Measurements from ENCODE around the gene PRPSAP2.
"Not testable (repeated sequence)": the region's sequence is repeated elsewhere in the genome, so short reads cannot be mapped to it uniquely, and the experiment has no call there.

The PRPSAP2 gene, protein sequence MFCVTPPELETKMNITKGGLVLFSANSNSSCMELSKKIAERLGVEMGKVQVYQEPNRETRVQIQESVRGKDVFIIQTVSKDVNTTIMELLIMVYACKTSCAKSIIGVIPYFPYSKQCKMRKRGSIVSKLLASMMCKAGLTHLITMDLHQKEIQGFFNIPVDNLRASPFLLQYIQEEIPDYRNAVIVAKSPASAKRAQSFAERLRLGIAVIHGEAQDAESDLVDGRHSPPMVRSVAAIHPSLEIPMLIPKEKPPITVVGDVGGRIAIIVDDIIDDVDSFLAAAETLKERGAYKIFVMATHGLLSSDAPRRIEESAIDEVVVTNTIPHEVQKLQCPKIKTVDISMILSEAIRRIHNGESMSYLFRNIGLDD

DNA sequence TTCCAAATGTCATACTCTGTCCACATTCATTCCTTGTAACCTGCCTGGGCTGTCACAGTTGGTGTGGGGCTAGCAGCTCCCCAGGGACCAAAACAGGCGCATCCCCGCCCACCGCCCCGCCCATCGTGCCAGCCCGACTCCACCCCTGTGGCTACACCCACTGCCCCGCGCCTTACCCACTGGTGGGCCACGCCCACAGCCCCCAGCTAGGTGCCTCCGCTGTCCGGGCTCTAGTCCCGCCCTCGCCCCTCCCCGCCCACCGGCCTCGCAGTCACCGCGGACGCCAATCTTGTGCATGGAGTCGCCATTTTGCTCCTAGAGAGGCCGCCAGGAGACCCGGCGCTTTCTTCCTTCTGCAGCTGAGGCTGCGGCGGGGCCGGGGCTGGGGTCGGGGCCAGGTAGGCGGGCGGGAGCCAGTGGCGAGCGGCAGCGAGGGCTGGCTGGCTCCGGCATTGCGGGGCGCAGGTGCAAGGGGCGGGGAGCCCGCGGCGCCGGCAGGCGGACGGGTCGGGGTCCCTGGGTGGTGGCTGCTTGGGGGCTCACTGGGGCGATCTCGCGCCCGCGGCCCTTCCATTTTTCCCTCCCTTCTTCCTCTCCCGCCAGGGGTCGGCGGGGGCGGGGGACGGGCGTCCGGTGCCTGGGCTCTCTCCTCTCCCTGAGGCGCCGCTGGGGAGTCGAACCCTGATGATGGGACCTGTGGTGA lies at the start of gene PRPSAP2:
Gene PRPSAP2 (plus strand): TSS at position 268 of the 703 bp plus-strand sequence. CDS start 7,703 bp downstream, outside the sequence.
- DNase-seq = peak; percentile 93

DNA sequence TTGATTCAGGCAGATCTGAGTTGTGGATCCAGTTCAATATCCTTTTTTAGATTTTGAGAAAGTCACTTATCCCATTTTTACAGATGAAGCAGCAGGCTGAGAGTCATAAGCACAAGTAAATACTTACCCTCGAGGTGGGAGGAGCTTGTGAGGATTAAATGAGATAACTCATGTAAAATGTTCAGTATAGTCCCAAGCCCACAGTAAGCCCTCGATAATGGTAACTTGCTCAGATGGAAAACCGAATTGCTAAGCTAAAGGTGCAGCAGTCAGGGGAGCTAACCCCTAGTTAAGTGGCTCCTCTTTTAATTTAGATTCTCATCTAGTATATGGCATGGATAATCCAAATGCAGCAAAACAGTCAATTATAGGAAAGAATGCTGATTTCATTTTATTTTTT lies 42.0 kb upstream of the PRPSAP2 start:
- DNase-seq = not testable (repeated sequence)

DNA sequence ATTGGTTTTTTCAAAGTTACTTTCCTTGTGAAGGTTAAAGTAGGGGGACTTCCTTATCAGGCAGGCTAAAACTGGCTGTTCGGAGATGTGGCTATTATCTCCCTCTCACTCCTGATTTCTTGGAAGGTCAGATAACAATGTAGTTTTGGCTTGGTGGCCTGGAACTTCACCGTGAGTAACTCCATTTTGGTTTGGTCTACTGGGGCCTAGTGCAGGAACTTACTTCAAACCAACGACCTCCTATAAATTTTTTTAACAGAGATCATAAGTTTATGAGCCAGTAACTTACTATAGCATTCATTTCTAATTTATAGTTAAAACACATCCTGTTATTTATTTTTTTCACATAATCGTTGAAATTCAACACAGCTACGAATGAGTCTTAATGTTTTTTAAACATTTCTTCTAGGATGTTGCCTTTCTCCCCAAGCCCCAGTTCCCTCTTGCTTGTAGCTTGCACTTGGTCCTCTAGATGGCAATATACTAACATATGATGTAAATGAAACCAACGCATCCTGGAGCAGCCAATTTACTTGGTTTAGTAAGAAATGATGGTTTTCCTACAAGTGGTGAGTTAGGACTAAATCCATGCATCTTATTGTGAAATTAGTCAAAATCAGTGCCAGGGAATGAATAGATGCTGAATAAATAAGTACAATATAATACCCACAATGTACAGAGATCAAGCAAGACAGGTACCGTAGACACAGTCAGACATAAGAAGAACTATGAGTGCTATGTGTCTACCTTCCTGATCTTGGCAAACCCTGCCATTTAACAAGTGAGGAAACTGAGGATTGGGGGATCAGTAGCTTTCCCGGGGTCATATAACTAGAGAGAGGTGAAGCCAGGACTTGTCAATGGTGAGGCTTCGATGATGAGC lies 41.2 kb upstream of the PRPSAP2 start:
- DNase-seq = peak; percentile 18

DNA sequence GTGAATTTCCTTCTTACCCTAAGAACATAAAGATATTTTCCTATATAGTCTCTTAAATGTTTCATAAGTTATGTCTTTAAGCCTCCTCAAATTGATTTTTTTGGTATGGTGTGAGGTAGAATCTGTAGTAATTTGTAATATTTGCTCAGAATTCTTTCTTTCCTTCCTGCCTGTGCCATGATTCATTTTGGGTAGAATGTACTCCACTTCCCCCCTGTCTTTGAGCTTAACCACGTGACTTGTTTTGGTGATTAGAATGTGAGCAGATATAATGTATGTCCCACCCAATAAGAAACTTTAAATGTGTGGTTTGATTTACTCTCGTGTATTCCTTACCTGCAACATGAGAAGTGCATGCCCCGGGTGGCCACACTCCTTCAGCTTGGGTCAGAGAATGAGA lies 36.5 kb upstream of the PRPSAP2 start:
- DNase-seq = not testable (repeated sequence)

DNA sequence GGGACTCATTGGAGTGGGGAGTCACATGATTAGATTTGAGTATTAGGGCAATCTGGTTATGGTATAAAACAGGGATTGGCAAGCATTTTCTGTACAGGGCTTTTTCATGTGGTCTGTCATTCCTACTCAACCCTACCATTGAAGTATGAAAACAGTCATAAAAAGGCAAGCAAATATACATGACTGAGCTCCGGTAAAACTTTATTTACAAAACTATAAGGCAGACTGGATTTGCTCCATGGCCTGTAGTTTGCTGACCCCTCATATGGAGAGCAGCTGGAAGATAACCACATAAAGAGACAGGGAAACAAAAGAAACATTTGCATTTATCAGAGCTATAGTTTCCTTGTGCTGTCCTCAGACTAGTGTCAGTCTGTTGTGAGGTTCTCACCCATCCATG lies 30.3 kb upstream of the PRPSAP2 start:
- not testable (repeated sequence) for DNase-seq

DNA sequence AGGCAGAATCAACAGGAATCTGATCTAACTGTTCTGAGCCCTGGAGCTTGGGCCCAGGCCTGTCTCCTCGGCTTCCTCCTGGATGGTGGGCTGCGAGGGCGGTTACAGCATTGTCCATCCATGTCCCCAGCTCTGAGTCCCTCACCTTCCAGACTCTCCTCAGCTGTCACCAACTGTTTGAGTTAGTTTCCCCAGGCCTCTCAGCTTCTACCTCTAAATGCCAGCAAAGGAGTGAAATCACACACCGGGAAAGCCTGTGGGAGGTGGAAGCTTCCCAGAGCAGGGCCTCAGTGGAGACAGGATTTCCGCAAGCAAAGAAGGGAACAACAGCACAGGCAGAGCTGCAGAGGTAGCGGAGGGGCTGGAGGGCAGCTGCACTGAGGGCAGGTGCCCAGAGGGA lies 9.4 kb upstream of the PRPSAP2 start:
- no peak for DNase-seq

DNA sequence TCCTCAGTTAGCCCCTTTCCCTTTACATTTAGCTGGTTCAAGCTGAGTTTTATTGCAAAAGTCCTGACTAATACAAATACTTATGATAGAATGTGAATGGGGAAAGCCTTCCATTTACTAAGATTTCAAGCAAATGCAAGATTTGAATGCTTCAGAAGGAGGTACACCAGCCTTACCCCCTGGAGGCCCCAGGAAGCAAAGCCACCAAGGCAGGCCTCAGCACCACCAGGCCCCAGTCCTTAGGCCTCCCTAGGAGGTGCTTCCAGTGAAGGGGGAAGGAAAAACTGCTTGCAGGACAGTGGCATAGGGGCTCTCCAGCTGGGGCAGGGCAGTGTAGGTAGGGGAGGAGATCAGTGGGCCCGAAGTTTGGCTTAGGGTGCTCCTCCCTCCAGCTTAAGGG lies 7.3 kb upstream of the PRPSAP2 start:
- no peak for DNase-seq

DNA sequence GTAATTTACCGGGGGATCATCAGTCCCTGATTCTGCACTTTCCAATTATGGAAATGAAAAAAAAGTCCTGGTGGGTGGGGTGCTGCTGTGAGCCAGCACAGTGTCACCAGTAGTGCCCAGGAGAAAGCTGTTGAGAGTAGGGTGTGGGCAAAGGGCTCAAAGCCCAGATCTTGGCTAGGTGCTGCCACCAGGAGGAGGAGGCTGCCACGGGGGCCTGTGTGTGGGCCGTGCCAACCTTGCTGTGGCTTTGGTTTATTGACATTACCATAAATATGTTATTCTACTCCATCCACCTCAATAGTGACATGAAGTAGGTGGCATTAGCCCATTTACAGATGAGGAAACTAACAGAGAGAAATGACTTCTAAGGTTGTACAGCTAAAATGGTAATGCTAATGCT lies 6.7 kb upstream of the PRPSAP2 start:
- DNase-seq = no peak

DNA sequence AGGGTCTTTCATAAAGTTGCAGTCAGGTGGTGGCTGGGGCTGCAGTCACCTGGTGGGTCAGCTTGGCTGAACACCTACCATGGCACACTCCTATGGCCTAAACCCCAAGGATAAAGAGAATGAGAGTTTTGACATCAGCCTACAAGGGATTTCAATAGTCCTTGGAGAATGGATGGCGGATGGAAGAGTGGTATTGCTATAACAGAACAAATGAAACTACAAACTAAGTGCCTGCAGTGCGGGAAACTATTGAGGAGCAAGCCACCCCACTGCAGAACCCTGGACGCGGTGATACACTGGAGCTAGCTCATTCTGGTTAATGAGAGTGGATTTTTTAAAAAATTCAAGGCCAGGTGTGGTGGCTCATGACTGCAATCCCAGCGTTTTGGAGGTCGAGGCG lies 3.0 kb upstream of the PRPSAP2 start:
- no peak for DNase-seq

DNA sequence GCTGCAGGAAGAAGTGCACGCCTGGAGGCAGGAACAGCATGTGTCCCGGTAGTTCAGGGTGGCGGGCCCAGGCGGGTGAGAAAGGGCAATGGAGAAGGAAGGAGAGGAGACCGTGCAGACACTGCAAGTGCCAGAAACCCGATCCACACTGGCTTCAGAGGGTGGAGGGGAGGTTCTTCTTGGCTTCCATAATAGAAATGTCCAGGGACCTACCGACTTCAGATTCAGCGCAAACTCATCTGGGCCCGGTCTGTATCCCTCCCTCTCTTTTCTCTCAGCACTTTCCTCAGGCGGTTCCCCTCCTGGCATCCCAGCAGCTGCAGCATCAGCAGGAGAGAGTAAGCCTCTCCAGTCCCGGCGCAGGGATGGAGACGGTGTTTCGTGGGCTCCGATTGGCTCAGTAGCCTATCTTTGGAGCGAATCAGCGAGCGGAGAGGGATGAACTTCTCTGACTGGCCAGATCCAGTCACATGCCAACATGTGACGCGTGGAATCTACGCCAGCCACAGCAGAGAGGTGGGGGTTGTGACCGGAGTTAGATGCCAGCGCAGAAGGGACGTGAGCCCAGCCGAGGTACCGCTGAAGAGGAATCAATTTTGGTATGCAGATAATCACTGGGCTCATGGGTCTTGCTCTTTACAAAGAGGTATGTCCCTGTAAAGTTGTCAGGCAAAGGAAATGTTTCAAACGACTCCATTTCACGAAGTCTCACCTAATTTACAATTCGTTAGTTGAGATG lies 1.9 kb upstream of the PRPSAP2 start:
- DNase-seq = peak; percentile 85

DNA sequence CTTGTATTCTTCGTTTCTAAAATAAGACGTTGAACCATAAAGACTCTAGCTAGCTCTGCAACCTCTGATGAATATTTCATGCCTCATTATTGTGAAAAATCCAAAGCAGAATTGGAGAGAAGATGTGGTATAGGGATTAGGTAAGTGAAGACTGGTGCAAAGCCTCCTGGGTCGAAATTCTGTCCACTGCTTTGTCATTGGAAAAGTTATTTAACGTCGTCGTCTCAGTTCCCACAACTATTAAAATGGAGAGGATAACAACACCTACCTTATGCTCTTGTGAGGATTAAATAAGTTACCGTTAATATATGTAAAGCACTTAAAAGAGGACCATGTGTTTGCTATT lies 1.4 kb upstream of the PRPSAP2 start:
- no peak for DNase-seq

DNA sequence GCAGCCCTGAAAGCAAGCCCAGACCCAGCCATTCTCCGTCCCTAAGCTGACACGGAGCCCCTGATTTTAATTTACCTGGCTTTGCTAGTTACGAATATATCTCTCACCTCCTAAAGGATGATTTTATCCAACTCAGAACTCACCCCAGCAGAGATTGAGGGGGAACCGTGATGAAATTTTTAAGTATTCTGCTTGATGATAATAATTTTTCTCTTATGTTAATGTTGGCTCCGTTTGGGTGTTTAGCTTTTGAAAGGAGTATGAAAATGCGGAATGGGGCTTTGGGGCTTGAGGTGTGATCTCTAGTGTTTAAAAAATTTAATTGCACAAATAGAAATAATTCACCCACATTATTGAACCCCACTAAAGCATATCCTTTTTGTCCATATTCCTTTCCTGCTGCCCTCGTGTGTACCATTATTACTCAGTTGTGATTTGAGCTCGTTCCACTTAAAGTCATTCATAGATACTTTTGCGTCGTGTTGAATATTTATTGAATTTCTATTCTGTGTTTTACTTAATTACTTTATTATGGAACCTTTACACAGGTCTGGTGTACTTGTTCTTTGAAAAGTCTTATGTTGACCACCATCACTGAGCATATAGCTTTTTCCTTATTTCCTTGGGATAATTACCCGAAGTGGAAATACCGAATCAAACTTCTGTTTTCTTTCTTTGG lies 775 bp downstream of the PRPSAP2 start:
- DNase-seq = no peak

DNA sequence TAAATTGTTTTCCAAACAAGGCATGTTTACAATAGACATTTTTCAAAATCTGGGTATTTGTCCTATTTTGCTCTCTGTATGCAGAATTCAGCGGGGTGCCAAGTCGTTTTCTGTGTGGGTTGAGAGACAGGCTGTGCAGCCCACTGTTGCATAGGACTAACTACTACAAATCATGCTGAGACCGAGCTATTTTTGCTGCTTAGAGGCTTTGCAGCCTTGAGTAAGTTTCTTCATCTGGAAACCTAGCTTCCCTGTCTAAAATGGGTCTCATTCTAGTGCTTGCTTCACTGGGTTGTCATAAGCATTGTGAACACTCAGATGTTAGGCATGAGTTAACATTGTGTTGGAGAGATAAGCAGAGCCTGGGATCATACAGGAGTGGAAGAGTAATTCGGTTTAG lies 1.3 kb downstream of the PRPSAP2 start:
- no peak for DNase-seq

DNA sequence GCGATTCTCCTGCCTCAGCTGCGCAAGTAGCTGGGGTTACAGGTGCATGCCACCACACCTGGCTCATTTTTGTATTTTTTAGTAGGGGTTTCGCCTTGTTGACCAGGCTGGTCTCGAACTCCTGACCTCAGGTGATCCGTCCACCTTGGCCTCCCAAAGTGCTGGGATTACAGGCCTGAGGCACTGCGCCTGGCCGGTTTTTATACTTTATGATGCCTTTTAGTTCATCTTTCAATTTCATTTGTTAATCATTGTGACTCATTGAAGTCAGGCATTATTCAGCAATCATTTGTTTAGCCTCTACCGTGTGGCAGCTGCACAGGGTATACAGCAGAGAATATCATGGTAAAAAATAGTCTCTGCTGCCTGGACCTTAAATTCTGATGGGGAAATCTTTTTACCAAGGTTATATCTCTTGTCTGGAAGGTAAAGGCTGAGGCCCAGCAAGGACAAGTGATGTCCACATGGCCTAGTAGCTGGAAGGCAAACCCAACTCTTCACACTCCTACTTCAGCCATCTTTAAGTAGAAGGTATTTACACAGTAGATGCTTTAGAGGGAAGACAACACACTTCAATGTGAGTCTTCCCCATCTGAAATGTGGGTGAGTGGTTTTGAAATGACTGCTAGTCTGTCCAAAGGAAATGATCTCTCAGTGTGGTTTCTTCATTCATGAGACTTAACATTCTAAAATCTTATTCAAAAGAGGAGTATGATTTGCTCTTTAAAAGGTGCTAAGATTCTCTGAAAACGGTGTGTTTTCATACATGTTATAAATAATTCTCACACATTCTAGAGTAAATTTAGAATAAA lies 2.4 kb downstream of the PRPSAP2 start:
- no peak for DNase-seq

DNA sequence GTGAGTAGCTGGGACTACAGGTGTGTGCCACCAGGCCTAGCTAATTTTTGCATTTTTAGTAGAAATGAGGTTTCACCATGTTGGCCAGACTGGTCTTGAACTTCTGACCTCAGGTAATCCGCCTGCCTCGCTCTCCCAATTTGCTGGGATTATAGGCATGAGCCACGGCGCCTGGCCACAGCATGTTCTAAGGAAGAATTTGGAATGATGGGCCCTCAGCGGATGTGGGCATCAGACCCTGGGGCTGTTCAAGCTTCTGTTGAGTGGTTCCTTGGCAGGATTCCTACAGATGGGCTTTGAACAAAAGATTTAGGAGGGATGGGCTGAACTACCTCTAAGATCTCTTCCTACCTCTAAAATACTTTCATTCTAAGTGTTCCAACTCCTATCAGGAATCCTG lies 4.1 kb downstream of the PRPSAP2 start:
- no peak for DNase-seq

DNA sequence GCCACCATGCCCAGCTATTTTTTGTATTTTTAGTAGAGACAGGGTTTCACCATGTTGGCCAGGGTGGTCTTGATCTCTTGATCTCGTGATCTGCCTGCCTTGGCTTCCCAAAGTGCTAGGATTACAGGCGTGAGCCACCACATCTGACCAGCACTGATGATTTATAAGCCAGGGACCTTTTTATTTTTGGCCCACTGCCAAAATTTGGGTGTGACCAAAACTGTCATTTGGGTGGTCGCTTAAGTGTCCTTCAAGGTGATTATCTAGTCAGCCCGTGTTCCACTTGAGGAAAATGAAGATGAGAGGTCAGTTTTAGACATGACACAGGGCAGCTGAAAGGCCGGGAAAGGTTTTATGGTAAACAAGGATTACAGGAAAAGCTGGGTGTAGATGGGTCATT lies 7.1 kb downstream of the PRPSAP2 start:
- not testable (repeated sequence) for DNase-seq

DNA sequence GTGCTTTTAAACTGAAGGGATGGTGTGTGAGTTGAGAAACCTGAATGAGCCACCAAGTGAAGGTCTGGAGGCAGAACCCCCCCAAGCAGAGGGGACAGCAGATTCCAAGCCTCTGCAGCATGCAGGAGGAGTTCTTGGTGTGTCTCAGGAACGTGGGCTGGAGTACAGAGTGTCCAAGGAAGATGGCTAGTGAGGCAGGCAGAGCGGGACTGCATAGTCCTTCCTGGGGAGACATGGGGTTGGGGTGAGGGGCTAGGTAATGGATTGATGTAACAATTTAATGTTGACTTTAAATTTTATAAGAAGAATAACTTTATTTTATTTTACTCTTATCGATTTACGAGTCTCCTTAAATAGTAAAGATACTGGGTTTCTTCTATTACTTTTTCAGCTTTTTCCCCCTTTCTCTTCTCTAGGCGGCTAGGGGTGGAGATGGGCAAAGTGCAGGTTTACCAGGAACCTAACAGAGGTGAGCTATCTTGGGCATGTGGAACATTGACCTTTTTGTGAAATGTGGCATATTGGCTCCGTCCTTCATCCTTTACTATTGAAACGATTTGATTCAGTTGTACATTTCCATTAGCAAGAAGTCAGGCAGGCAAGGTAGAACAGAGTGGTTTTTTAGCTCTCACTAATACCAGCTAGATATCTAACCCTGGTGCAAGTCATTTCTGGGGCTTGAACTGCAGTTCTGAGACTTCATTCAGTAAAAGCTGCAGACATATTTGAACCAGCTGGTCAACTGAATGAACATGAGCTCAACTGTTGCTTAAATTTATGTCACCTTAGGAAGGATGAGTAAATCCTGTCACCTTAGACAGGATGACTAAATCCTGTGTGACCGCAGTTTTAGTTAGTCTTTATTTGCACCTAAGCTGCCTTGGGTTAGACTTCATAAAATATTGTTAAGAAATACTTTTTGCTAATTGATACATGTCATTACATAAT lies 9.2 kb downstream of the PRPSAP2 start:
- no peak for DNase-seq

DNA sequence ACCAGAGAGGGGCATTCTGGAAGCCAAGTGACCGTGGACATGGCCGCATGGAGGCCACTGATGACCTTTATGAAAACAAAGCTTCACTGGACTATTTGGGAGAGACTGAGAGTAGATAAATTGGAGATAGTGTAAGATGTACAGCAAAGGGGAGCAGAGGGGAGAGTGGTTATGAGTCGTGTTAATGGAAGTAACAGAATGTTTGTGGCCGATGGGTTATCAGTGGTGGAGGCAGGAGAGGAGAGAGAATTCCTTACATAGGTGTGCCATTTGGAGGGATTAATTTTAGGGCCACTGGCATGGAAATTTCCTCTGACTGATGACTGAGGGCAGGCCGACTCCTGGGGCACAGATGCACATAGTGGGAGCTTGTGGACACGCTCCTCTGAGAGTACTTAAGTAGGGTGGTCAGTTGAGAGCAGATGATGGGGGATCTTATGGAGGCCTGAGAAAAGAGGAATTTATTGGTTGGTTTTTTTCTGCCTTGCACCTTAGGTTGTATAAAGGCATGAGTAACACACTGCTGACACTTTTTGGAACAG lies 19.2 kb downstream of the PRPSAP2 start:
- no peak for DNase-seq

DNA sequence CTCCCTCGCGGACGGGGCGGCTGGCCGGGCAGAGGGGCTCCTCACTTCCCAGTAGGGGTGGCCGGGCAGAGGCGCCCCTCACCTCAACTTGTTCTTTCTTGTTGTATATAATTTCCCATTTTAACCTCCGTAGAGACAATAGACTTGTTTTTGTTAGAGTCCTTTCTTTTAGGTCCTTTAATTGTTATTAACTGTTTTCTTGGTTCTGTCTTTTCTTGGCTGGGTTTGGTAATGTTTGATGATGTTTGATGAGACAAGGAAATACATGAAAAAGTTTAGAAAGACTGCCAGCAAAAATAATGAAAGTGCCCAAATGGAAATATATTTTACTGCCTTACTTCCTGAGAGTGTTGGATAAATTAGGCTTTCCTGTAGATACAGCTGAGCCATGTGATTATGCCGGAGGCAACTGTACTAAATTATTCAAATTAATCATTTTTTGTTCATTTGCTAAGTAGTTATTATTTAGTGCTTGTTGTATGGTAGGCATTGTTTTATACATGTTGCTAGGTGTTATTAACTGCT lies 30.9 kb downstream of the PRPSAP2 start:
- DNase-seq = no peak

DNA sequence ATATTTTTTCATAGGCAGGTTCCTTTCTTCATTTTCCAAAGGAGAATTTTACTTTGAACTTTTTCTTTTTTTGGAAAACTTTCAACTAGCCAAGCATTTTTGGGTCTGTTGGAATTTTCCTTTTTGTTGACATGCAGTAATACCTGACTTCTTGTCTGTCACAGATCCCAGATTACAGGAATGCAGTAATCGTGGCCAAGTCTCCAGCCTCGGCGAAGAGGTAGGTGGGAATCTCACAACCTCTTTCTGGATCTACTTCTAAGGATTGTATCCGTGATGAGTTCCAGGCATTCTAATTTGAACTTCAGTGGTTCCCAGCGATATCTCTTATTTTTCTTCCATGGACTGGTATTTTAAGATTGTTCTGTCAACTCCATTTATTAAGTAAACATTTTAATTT lies 31.7 kb downstream of the PRPSAP2 start:
- no peak for DNase-seq
